GM12872 (cell line): Measurements from ENCODE around the gene CFAP74.

Source experiments
- CTCF ChIP-seq: IDR thresholded peaks from 3 replicates; pipeline ENCODE4 v1.5.1; 2011; ENCODE audit warnings: low read depth, mild to moderate bottlenecking, low read length, moderate library complexity; ENCODE audit not compliant: insufficient read depth

The CFAP74 gene

GRCh38 chr1:1899266-1899966 is 104.2 kb downstream of the CFAP74 start:
- peak; percentile 60 for TF ChIP-seq CTCF

GRCh38 chr1:1898246-1898933 is 105.2 kb downstream of the CFAP74 start:
- no peak for TF ChIP-seq CTCF

GRCh38 chr1:1895456-1896336 is 107.9 kb downstream of the CFAP74 start:
- TF ChIP-seq CTCF, result no peak

- no peak for TF ChIP-seq CTCF
Measured at GRCh38 chr1:1895060-1895418, 108.5 kb downstream of the CFAP74 start.

GRCh38 chr1:1894354-1895059 is 109.1 kb downstream of the CFAP74 start:
- TF ChIP-seq CTCF, result no peak

DNA sequence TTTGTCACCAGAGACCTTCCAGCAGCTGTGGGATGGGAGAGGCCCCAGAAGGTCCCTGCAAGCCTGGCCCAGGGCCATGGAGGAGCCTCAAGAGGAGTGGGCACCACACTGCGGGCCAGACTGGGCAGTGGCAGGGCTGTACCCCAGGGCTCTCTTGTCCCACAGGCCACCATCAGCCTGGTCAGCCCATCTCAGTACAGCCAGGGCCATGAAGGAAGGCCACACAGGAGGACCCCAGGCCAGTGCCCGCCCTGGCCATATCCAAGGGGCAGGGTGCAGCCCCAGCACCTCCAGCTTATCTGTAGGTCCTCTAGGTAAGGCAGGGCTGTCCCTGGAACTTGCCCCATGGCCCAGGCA is 109.6 kb downstream of the CFAP74 start:
- TF ChIP-seq CTCF, result no peak
